Measurements from ENCODE around the gene GDF2.

The GDF2 gene

GRCh38 chr10:47311932-47312662 lies 10.2 kb upstream of the GDF2 start:
- DNase-seq (ENCODE audit: low read depth in 2 of 3, low spot score in 2 of 3): peak; percentile 43 to 65 (median 64)

- no peak for DNase-seq (ENCODE audit: low read depth in 2 of 3, low spot score in 2 of 3)
Measured at GRCh38 chr10:47312663-47312995, 9.6 kb upstream of the GDF2 start.

GRCh38 chr10:47314416-47314970 lies 7.8 kb upstream of the GDF2 start:
- no peak for DNase-seq (ENCODE audit: low read depth in 2 of 3, low spot score in 2 of 3)

- DNase-seq (ENCODE audit: low read depth in 2 of 3, low spot score in 2 of 3): no peak
Measured at GRCh38 chr10:47315421-47315820, 6.8 kb upstream of the GDF2 start.

- DNase-seq (ENCODE audit: low read depth in 2 of 3, low spot score in 2 of 3): no peak
Measured at GRCh38 chr10:47316131-47316530, 6.1 kb upstream of the GDF2 start.

- DNase-seq (ENCODE audit: low read depth in 2 of 3, low spot score in 2 of 3): no peak
Measured at GRCh38 chr10:47317251-47317650, 5.0 kb upstream of the GDF2 start.

- DNase-seq (ENCODE audit: low read depth in 2 of 3, low spot score in 2 of 3): no peak
Measured at GRCh38 chr10:47318706-47319105, 3.5 kb upstream of the GDF2 start.

GRCh38 chr10:47319784-47320183 lies 2.5 kb upstream of the GDF2 start:
- DNase-seq (ENCODE audit: low read depth in 2 of 3, low spot score in 2 of 3): no peak

GRCh38 chr10:47320812-47321211 lies 1.4 kb upstream of the GDF2 start:
- DNase-seq (ENCODE audit: low read depth in 2 of 3, low spot score in 2 of 3): no peak

GRCh38 chr10:47321521-47322195 lies 596 bp upstream of the GDF2 start:
- DNase-seq (ENCODE audit: low read depth in 2 of 3, low spot score in 2 of 3): no peak

GRCh38 chr10:47323087-47323486 lies 833 bp downstream of the GDF2 start:
- no peak for DNase-seq (ENCODE audit: low read depth in 2 of 3, low spot score in 2 of 3)

- DNase-seq (ENCODE audit: low read depth in 2 of 3, low spot score in 2 of 3): no peak
Measured at GRCh38 chr10:47323636-47324296, 1.5 kb downstream of the GDF2 start.

- no peak for DNase-seq (ENCODE audit: low read depth in 2 of 3, low spot score in 2 of 3)
Measured at GRCh38 chr10:47325303-47326291, 3.3 kb downstream of the GDF2 start.

- DNase-seq (ENCODE audit: low read depth in 2 of 3, low spot score in 2 of 3): no peak
Measured at GRCh38 chr10:47326306-47326926, 4.2 kb downstream of the GDF2 start.

- no peak for DNase-seq (ENCODE audit: low read depth in 2 of 3, low spot score in 2 of 3)
Measured at GRCh38 chr10:47326927-47327330, 4.7 kb downstream of the GDF2 start.

- DNase-seq (ENCODE audit: low read depth in 2 of 3, low spot score in 2 of 3): no peak
Measured at GRCh38 chr10:47329855-47330254, 7.6 kb downstream of the GDF2 start.

GRCh38 chr10:47330366-47330765 lies 8.1 kb downstream of the GDF2 start:
- no peak for DNase-seq (ENCODE audit: low read depth in 2 of 3, low spot score in 2 of 3)

GRCh38 chr10:47330804-47331203 lies 8.6 kb downstream of the GDF2 start:
- no peak for DNase-seq (ENCODE audit: low read depth in 2 of 3, low spot score in 2 of 3)

GRCh38 chr10:47331491-47331890 lies 9.2 kb downstream of the GDF2 start:
- no peak for DNase-seq (ENCODE audit: low read depth in 2 of 3, low spot score in 2 of 3)

GRCh38 chr10:47331954-47332353 lies 9.7 kb downstream of the GDF2 start:
- no peak for DNase-seq (ENCODE audit: low read depth in 2 of 3, low spot score in 2 of 3)
